ENCODE measurements around the gene MYBPH. TPM values are rescaled to one million over a fixed set of nuclear protein-coding genes. Genes with fewer than 3 reads are reported as not detected.

MYBPH gene
- total and polyA plus RNA-seq, 2 donors (not counting 3 experiments of a cell fraction or from before 2014, with no cell fraction given): not detected

DNA sequence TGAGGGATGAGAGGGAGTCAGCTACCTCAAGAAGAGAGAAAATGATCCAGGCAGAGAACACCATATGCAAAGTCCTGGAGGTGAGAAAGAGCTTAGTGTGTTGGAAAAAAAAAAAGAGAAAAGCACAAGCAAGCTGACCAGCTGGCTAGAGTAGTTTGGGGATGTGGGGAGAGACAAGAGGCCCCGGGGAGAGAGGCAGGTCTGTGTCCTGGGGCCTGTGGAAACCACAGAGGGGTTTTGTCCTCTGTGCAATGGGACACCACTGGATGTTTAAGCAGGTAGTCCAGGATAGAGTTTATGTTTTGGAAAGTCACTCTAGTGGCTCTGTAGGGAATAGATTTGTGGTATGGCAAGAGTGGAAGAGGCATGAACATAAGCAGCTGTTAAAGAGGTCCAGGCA lies 25.3 kb upstream of the MYBPH start:
- FAIRE-seq (no peak), DNase-seq (ENCODE audit: low read depth, low spot score) (no peak)
- Histone ChIP-seq H3K36me3 (ENCODE audit: control insufficient read depth in 2 of 2, extremely low read depth in 1 of 2, insufficient read depth in 2 of 2, low read length in 2 of 2) (no peaks in the 10 kb centered on the region), H3K4me3 (replicated peaks in 1 of 3; ENCODE audit: insufficient read depth in 1 of 3, low read depth in 1 of 3, low read length in 3 of 3) (no peak overlapping the region), H3K79me2 (ENCODE audit: control insufficient read depth, insufficient read depth, low read length) (no peaks in the 10 kb centered on the region), H3K9me3 (replicated peaks; ENCODE audit: control insufficient read depth, insufficient read depth, low read length) (no peaks in the 10 kb centered on the region), H3K27ac (ENCODE audit: insufficient read depth, low read depth, low read length) (no peak overlapping the region), H3K9ac (replicated peaks; ENCODE audit: extremely low read depth, insufficient read depth, low read length) (no peak overlapping the region), H3K4me1 (ENCODE audit: control insufficient read depth, extremely low read depth, insufficient read depth, low read length) (no peaks in the 10 kb centered on the region), H2AFZ (ENCODE audit: low read depth, low read length) (no peak overlapping the region), H4K20me1 (replicated peaks; ENCODE audit: control insufficient read depth, extremely low read depth, insufficient read depth, low read length) (no peaks in the 10 kb centered on the region), H3K9me1 (replicated peaks; ENCODE audit: control insufficient read depth, extremely low read depth, insufficient read depth, low read length) (no peaks in the 10 kb centered on the region), H3K4me2 (ENCODE audit: insufficient read depth, low read length) (no peak overlapping the region), H3K27me3 (ENCODE audit: control insufficient read depth in 2 of 2, insufficient read depth in 2 of 2, low read length in 2 of 2) (peaks cover 7 to 8% of the 10 kb centered on the region in 2 experiments)
- TF ChIP-seq MYC (IDR thresholded peaks at IDR 0.05; ENCODE audit: low read depth, low read length): no peak
- no peak for TF ChIP-seq POLR2AphosphoS5 (IDR thresholded peaks at IDR 0.05; ENCODE audit: insufficient read depth, low read depth, low read length)
- TF ChIP-seq, protein P1, sequence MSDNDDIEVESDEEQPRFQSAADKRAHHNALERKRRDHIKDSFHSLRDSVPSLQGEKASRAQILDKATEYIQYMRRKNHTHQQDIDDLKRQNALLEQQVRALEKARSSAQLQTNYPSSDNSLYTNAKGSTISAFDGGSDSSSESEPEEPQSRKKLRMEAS (IDR thresholded peaks at IDR 0.05; ENCODE audit: insufficient read depth, insufficient read length): no peak
- no peak for TF ChIP-seq EZH2 (IDR thresholded peaks at IDR 0.05; ENCODE audit: borderline replicate concordance, low read depth, low read length, severe bottlenecking)
- TF ChIP-seq FOS (IDR thresholded peaks at IDR 0.05; ENCODE audit: borderline replicate concordance, insufficient read depth, low read length): no peak
- TF ChIP-seq JUN (IDR thresholded peaks at IDR 0.05; ENCODE audit: borderline replicate concordance, insufficient read depth, insufficient read length, low read depth): no peak
- no peak for TF ChIP-seq GATA2 (IDR thresholded peaks at IDR 0.05; ENCODE audit: insufficient read depth, insufficient read length, low read depth, low read length)
- no peak for TF ChIP-seq POLR2A (IDR thresholded peaks at IDR 0.05; ENCODE audit: low read depth, low read length)
- TF ChIP-seq, protein P2, sequence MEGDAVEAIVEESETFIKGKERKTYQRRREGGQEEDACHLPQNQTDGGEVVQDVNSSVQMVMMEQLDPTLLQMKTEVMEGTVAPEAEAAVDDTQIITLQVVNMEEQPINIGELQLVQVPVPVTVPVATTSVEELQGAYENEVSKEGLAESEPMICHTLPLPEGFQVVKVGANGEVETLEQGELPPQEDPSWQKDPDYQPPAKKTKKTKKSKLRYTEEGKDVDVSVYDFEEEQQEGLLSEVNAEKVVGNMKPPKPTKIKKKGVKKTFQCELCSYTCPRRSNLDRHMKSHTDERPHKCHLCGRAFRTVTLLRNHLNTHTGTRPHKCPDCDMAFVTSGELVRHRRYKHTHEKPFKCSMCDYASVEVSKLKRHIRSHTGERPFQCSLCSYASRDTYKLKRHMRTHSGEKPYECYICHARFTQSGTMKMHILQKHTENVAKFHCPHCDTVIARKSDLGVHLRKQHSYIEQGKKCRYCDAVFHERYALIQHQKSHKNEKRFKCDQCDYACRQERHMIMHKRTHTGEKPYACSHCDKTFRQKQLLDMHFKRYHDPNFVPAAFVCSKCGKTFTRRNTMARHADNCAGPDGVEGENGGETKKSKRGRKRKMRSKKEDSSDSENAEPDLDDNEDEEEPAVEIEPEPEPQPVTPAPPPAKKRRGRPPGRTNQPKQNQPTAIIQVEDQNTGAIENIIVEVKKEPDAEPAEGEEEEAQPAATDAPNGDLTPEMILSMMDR (IDR thresholded peaks at IDR 0.05; ENCODE audit: extremely low read depth in 1 of 2, insufficient read depth in 1 of 2, low read depth in 1 of 2, low read length in 2 of 2): no peak
- POLR2A ChIA-PET: no interaction called here
- CTCF ChIA-PET: interaction anchor here (0.7 to 2.8 kb wide), 5 partner anchors 8 to 161 kb away, joined by 3 to 18 read pairs (median 4); no protein-coding TSS in a partner anchor
- no TSS peak for BruUV-seq (replicated peaks)
- intact Hi-C loops (cut with micrococcal nuclease): no loop called here
- dilution Hi-C loops (cut with MboI; ENCODE audit: extremely low pct_ligation_motif_present, low sequenced_read_pairs): no loop called here

Measured in endothelial cell of umbilical vein (primary cell).